OCI-LY3 (cell line): ENCODE data around the gene ARHGAP15.

Experiments
- CTCF ChIP-seq: fragments of 200-600, 300-600 bp; sonication (generic); IDR thresholded peaks from 2 replicates; pipeline ENCODE4 v1.5.1; 2014; ENCODE audit warnings: antibody characterized with exemption, low read length, low read depth
- EZH2phosphoT487 ChIP-seq: fragments of 200-600 bp; shearing (Covaris generic); IDR thresholded peaks from 2 replicates; pipeline ENCODE4 v1.6.1; 2018; ENCODE audit warnings: antibody characterized with exemption, mixed run types, low read depth

GRCh38 chr2:143398781-143399180, 269.6 kb downstream of the ARHGAP15 start:
- TF ChIP-seq CTCF: no peak
- TF ChIP-seq EZH2phosphoT487: no peak
